EL (cell line): ENCODE results near the gene PANX3.

Experiments used
- DNase-seq: peaks from one replicate; pipeline ENCODE4 v3.0.0-alpha.2; 2016

The PANX3 gene

DNA sequence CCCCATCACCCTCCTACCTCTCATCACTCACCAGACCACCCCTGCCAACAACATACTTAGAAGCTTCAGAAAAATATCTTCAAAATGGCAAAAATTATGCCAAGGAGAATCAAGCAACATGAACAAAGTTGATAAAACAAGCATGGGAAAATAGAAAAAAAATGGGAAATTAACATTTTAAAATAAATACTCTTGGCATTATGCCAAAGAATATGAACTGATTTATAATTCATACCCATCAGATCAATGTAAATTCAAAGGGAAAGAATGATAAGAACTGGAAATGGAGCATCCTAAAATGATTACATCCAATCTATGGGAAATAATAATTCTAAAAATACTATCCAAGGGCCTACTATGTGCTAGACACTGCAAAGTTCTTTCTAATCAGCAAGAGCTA lies 50.3 kb downstream of the PANX3 start:
- no peak for DNase-seq

DNA sequence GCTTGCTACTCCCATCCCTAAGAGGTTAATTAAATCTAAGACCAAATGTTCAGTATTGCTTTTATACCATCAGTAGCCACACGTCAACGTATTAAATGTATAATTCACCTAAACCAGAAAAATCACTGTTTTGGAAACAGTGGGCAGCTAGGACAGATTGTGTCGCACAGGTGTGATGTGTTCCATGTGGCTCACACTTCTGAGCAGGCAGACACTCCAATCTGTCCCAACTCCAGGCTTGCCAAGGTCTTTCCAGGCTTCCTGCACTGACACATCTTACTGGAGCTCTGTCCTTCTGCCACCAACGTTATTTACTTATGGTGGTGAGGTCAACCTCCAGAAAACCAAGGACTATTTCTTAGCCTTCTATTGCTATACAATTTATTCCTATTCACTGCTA lies 50.9 kb downstream of the PANX3 start:
- no peak for DNase-seq

DNA sequence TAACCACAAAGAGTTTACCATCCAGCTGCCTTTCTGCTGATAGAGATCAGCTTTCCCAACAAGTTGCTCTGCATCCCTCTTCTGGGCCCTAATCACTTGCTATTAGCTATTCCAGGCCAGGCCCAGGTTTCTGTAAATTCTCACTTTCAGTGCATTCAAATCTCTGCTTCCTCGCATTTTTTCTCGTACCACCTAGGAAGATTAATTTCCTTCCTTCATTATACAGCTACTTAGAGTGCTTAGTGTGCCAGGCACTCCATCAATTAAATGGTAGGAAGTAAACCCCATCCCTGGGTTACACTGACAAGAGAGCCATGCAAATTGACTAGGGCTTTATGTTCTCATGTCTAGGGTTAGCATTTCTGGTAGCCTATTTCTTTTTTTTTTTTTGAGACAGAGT lies 52.6 kb downstream of the PANX3 start:
- DNase-seq: no peak

DNA sequence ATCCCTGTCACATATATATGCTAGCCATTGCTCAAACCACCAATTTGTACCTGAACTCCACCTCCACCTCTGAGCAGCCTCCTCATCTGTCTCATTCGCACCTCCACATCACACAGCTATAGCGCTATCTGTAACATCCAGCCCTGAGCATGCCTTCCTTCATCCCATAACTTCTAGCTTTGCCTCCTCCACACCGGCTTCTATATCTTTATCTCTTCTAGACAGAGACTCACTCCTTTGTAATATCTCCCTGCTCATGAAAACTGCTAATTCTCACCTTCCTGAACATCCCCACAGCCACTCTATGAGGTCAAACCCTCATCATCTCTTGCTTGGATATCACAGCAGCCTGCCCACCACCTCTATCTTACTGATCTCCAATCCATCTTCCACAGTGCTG lies 56.4 kb downstream of the PANX3 start:
- DNase-seq: no peak

DNA sequence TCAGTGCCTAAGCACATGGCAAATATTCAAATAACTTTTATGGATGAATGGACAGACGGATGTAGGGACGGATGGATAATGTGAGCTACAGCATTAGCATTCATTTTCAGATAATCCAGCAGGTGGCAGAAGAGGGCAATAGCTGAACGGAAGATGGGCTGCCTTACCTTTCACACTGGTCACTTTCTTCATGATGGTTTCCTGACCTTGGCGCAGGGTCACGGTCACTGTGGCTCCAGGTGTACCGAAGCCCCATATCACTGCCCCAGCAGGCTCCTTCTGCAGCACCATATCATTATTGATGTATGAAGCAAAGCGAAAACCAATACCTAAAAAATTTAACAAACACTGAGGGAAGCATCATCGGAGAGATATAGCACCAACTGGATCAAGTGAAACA lies 58.0 kb downstream of the PANX3 start:
- DNase-seq: peak; percentile 34
